Measurements from ENCODE around the gene DLGAP1.

Gene DLGAP1

GRCh38 chr18:3816610-3817363 is 638.3 kb downstream of the DLGAP1 start:
- DNase-seq (ENCODE audit: low read depth), result peak; percentile 98

GRCh38 chr18:3815991-3816390 is 639.1 kb downstream of the DLGAP1 start:
- DNase-seq (ENCODE audit: low read depth), result no peak

- peak; percentile 66 for DNase-seq (ENCODE audit: low read depth)
Measured at GRCh38 chr18:3814816-3815215, 640.3 kb downstream of the DLGAP1 start.

DNA sequence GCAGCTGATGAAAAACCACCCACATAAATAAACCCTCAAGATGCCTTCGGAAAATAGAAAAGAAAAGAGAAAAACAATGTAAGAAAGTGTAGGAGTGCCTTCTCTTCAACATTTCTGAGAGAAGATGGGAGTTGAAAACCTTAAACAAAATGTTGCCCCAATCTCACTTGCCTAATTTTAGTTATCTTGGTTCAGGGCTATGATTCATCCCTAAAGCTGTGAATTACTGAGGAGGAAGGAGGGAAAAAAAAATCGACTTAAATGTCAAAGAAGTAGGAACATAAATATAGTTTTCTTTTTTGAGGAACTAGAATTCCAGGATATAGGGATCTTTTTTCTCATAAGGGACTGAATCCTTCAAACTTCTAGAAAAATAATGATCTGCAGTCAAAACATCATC is 644.8 kb downstream of the DLGAP1 start:
- peak; percentile 39 for DNase-seq (ENCODE audit: low read depth)

GRCh38 chr18:3808985-3809780 is 645.9 kb downstream of the DLGAP1 start:
- DNase-seq (ENCODE audit: low read depth), result no peak

DNA sequence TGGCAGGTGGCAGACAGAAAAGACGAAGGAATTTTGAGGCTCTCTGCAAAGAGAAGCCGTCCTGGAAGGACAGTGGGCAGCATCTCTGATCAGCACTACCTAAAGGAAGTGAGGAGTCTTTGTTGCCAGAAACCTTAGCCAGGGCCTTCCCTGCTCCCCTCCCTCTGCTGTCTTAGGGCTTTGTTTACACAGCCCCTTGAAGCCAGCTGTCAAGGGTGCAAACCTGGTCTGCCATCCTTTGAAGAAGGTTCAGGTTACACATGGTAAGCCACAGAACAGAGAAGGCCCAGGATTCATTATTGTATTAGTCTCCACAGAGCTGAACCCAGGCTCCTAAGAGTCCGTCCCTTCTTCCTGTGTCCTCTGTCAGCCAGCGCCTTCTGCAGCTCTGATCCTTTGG is 648.5 kb downstream of the DLGAP1 start:
- no peak for DNase-seq (ENCODE audit: low read depth)

- no peak for DNase-seq (ENCODE audit: low read depth)
Measured at GRCh38 chr18:3804336-3804735, 650.8 kb downstream of the DLGAP1 start.

- no peak for DNase-seq (ENCODE audit: low read depth)
Measured at GRCh38 chr18:3803350-3803749, 651.8 kb downstream of the DLGAP1 start.

- no peak for DNase-seq (ENCODE audit: low read depth)
Measured at GRCh38 chr18:3799515-3799914, 655.6 kb downstream of the DLGAP1 start.

- no peak for DNase-seq (ENCODE audit: low read depth)
Measured at GRCh38 chr18:3798032-3798431, 657.1 kb downstream of the DLGAP1 start.

DNA sequence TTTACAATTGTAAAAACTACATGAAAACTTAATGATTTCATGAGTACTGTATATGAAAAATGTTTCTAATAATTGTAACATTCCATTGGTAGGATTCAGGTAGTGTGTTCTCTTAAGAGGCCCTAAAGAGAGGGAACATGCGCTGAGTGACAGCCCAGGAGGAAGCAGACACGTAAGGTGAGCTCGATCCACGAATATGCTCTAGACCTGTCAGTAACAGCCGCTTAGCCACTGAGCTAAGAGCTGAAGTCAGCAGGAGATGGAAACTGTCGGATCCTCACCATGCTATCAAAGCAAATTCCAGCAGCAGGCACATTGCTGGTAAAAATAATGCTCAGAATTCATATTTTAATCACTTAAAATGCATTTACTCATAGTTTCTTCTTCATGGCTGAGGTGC is 658.7 kb downstream of the DLGAP1 start:
- no peak for DNase-seq (ENCODE audit: low read depth)

GRCh38 chr18:3794537-3795348 is 660.4 kb downstream of the DLGAP1 start:
- peak; percentile 98 for DNase-seq (ENCODE audit: low read depth)

GRCh38 chr18:3793545-3793944 is 661.6 kb downstream of the DLGAP1 start:
- DNase-seq (ENCODE audit: low read depth), result peak; percentile 40

DNA sequence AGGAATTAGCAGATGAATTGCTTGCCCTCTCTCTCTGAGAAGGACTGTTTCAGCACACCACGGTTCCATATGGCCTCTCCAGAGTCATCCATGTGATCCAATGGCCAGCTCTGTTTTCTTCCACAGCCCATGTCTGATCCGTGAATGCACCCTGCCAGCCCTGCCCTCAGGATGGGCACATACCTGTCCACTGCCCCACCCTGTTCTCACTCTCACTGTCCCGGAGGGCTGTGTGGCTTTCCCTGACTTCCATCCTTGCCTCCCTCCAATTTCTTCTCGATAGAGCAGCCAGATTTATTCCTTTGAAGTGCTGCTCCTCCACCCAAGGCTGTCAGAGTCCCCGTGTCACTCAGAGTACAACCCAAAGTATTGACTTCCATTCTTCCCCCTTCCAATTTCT is 662.0 kb downstream of the DLGAP1 start:
- no peak for DNase-seq (ENCODE audit: low read depth)

GRCh38 chr18:3792711-3793110 is 662.4 kb downstream of the DLGAP1 start:
- DNase-seq (ENCODE audit: low read depth), result no peak

DNA sequence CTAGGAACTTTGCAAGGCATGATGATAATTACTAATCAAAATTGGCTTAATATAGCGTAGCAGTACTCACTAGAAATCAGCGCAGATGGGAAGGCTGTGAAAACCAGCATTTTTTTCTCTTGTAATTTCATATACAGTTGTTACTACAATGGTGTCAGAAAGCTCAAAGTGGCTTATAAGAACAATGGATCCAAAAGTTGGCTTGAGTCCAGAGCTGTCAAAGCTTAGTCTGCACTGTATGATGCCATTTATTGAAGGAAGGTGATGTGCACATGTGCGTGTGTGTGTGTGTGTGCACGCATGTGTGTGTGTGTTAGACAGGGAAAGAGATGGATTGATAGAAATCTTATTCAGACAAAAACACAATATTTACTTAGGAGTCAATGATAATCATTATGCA is 663.9 kb downstream of the DLGAP1 start:
- DNase-seq (ENCODE audit: low read depth), result no peak

- DNase-seq (ENCODE audit: low read depth), result peak; percentile 54
Measured at GRCh38 chr18:3790703-3791102, 664.4 kb downstream of the DLGAP1 start.

- DNase-seq (ENCODE audit: low read depth), result no peak
Measured at GRCh38 chr18:3789525-3789924, 665.6 kb downstream of the DLGAP1 start.

GRCh38 chr18:3784949-3785348 is 670.2 kb downstream of the DLGAP1 start:
- DNase-seq (ENCODE audit: low read depth), result no peak

DNA sequence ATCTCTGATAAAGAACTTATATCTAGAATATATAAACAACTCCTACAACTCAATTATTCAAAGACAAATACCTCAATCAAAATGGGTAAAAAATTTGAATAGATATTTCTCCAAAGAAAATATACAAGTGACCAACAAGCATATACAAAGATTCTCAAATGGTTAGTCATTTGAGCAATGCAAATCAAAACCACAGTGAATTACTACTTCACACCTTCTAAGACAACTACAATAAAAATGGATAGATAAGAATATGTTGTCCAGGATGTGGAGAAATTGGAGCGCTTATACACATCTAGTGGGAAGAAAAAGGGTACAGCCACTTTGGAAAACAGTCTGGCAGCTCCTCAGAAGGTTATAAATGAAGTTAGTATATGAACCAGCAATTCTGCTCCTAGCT is 672.2 kb downstream of the DLGAP1 start:
- peak; percentile 55 for DNase-seq (ENCODE audit: low read depth)

DNA sequence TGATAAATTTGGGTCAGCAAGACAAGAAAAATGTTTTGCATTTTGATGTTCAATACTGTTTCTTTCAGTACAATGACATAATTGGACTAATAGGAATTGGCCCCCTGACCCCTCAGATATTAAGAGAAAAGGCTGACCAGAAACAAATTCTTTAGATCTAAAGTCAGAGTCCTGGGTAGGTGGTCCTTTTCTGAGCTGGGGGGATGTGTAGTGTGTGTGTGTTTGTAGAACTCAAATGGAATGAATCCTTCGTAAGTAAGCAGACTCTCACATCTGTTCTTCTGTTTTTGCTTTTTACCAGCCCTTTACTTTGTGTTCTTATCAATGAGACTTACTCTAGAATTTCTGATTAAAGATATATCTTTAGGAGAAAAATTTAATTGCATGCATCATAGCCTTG is 677.4 kb downstream of the DLGAP1 start:
- no peak for DNase-seq (ENCODE audit: low read depth)

GRCh38 chr18:3777122-3777521 is 678.0 kb downstream of the DLGAP1 start:
- DNase-seq (ENCODE audit: low read depth), result no peak

DNA sequence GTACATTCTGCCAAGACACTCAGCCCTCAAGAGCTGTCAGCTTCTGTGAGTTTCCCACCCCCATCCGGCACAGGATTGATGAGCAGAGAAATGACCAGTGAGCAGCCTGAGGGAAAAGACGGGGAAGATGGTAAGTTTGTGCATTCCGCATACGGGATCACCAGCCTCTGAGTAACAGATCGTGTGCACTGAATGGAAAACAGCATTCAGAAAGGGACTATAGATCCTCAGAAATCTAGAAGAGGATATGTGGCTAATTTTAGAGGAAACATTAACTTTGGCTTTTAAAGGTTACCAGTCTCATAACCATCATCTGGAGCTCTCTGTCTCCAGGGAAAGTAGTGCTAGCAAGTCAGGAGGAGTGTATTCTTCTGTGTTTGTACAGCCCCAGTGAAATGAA is 679.1 kb downstream of the DLGAP1 start:
- DNase-seq (ENCODE audit: low read depth), result no peak
